Right atrium auricular region (tissue), 2 donors: ENCODE measurements around the gene STN1. TPM values are rescaled to one million over a fixed set of nuclear protein-coding genes. Genes with fewer than 3 reads are reported as not detected.
A peak's percentile ranks its signal among the peaks of the same experiment; 100 is the strongest.

Experiments
- DNase-seq: peaks from one replicate; pipeline ENCODE4 v3.0.0-alpha.2; 2019; ENCODE audit warnings: low spot score
- H3K27ac ChIP-seq, 2 donors: fragments of 200-600 bp; sonication (generic); 1 replicate in 1 of 2; 2 replicates in 1 of 2; pipeline ENCODE4 v1.5.1; 2016 to 2019
- H3K27me3 ChIP-seq, 2 donors: fragments of 200-600 bp; sonication (generic); one replicate each; pipeline versions ENCODE4 v1.5.1 to v1.6.0; 2017 to 2019
- H3K36me3 ChIP-seq: fragments of 200-600 bp; sonication (generic); one replicate; pipeline ENCODE4 v1.5.1; 2016
- H3K4me1 ChIP-seq, 2 donors: fragments of 200-600 bp; sonication (generic); one replicate each; pipeline versions ENCODE4 v1.5.1 to v1.6.0; 2017 to 2019
- H3K4me3 ChIP-seq, 2 donors: fragments of 200-600 bp; sonication (generic); 1 replicate in 1 of 2; 2 replicates in 1 of 2; pipeline ENCODE4 v1.5.1; 2017 to 2019; ENCODE audit warnings: mild to moderate bottlenecking in 1 of 2, moderate library complexity in 1 of 2
- H3K9me3 ChIP-seq, 2 donors: fragments of 200-600 bp; sonication (generic); one replicate each; pipeline ENCODE4 v1.5.1; 2019
- CTCF ChIP-seq, 2 donors: fragments of 200-600 bp; sonication (generic); IDR thresholded peaks; one replicate each; pipeline ENCODE4 v1.5.1; 2019; ENCODE audit warnings: antibody characterized with exemption in 2 of 2
- total RNA-seq, 2 donors: library from RNA; depleted of rRNA; stranded (reverse); fragments of >200 nt; gene quantifications; one replicate each; pipeline ENCODE4 v1.1.0, GENCODE V29; 2016

Gene STN1
- total RNA-seq, 2 donors from 2014 or later = 26.8 to 35.3 TPM

GRCh38 chr10:103870516-103870915 is 47.5 kb downstream of the STN1 start:
- DNase-seq = no peak
- no peak for TF ChIP-seq CTCF (IDR thresholded peaks at IDR 0.05)
- peaks cover 5% of the 10 kb centered on the region for H3K36me3 ChIP-seq

GRCh38 chr10:103869336-103869735 is 48.6 kb downstream of the STN1 start:
- no peak for DNase-seq
- no peaks in the 10 kb centered on the region for H3K4me1 ChIP-seq
- H3K27me3 ChIP-seq = no peaks in the 10 kb centered on the region
- H3K4me3 ChIP-seq = no peak overlapping the region
- H3K9me3 ChIP-seq = peaks cover 0 to 15% of the 10 kb centered on the region in 2 donors
- peaks cover 5% of the 10 kb centered on the region for H3K36me3 ChIP-seq
- no peak overlapping the region for H3K27ac ChIP-seq
- TF ChIP-seq CTCF (IDR thresholded peaks at IDR 0.05) = no peak

More at GRCh38 chr10:103870516-103870915, 47.5 kb downstream of the STN1 start:
- H3K27ac ChIP-seq = no peak overlapping the region
- no peaks in the 10 kb centered on the region for H3K4me1 ChIP-seq
- no peak overlapping the region for H3K4me3 ChIP-seq
- no peaks in the 10 kb centered on the region for H3K27me3 ChIP-seq
- peaks cover 0 to 4% of the 10 kb centered on the region in 2 donors for H3K9me3 ChIP-seq

- peaks cover 1% of the 10 kb centered on the region for H3K36me3 ChIP-seq
- no peaks in the 10 kb centered on the region for H3K27me3 ChIP-seq
- no peak for DNase-seq
- H3K4me1 ChIP-seq = no peaks in the 10 kb centered on the region
- no peak overlapping the region for H3K27ac ChIP-seq
- no peak overlapping the region for H3K4me3 ChIP-seq
- peaks cover 0 to 15% of the 10 kb centered on the region in 2 donors for H3K9me3 ChIP-seq
- TF ChIP-seq CTCF (IDR thresholded peaks at IDR 0.05) = no peak
Measured at GRCh38 chr10:103868200-103868599, 49.8 kb downstream of the STN1 start.

GRCh38 chr10:103861505-103861904 is 56.5 kb downstream of the STN1 start:
- Histone ChIP-seq H3K36me3 (no peaks in the 10 kb centered on the region), H3K4me3 (no peak overlapping the region), H3K27ac (no peak overlapping the region), H3K9me3 (peaks cover 0 to 15% of the 10 kb centered on the region in 2 donors), H3K4me1 (no peaks in the 10 kb centered on the region), H3K27me3 (no peaks in the 10 kb centered on the region)
- TF ChIP-seq CTCF (IDR thresholded peaks at IDR 0.05) = no peak
- no peak for DNase-seq

GRCh38 chr10:103859161-103860086 is 58.6 kb downstream of the STN1 start:
- no peak for DNase-seq
- H3K27me3 ChIP-seq = no peaks in the 10 kb centered on the region
- H3K4me3 ChIP-seq = no peak overlapping the region
- H3K27ac ChIP-seq = no peak overlapping the region
- TF ChIP-seq CTCF (IDR thresholded peaks at IDR 0.05) = peak; percentile 70 to 84
- no peaks in the 10 kb centered on the region for H3K36me3 ChIP-seq
- no peaks in the 10 kb centered on the region for H3K9me3 ChIP-seq
- peaks cover 0 to 11% of the 10 kb centered on the region in 2 donors for H3K4me1 ChIP-seq
